Activated CD4-positive, alpha-beta memory T cell treated with anti-CD3 and anti-CD28 coated beads for 36 hours (primary cell): ENCODE data around the gene GPC3. TPM values are rescaled to one million over a fixed set of nuclear protein-coding genes. Genes with fewer than 3 reads are reported as not detected.
"Not testable (repeated sequence)": the region's sequence is repeated elsewhere in the genome, so short reads cannot be mapped to it uniquely, and the experiment has no call there.

ENCODE experiments used
- CTCF ChIA-PET: fragments of 350-600 bp; sonication (Branson Sonifier 250); formaldehyde crosslinking; loops from one replicate; lab custom pipeline; 2021; ENCODE audit warnings: antibody characterized with exemption, inconsistent platforms; lab: Charles Lee
- POLR2A ChIA-PET: fragments of 350-600 bp; sonication (Branson Sonifier 250); formaldehyde crosslinking; loops from one replicate; lab custom pipeline; 2021; ENCODE audit warnings: antibody characterized with exemption; lab: Charles Lee
- DNase-seq: peaks from one replicate; pipeline ENCODE4 v3.0.0-alpha.2; 2020
- H3K27ac Mint-ChIP-seq: one replicate; pipeline ENCODE4 v1.8.0; 2021; ENCODE audit warnings: mixed read lengths
- H3K27me3 Mint-ChIP-seq: one replicate; pipeline ENCODE4 v1.8.0; 2021; ENCODE audit warnings: mixed read lengths
- H3K36me3 Mint-ChIP-seq: one replicate; pipeline ENCODE4 v1.8.0; 2021; ENCODE audit warnings: mixed read lengths
- H3K4me1 Mint-ChIP-seq: one replicate; pipeline ENCODE4 v1.8.0; 2021; ENCODE audit warnings: low read depth, mixed read lengths
- H3K4me3 Mint-ChIP-seq: one replicate; pipeline ENCODE4 v1.8.0; 2021; ENCODE audit warnings: mild to moderate bottlenecking, mixed read lengths
- H3K9me3 Mint-ChIP-seq: one replicate; pipeline ENCODE4 v1.8.0; 2021; ENCODE audit warnings: mixed read lengths
- intact Hi-C: fragments of 100-400 bp; cut with micrococcal nuclease; formaldehyde crosslinking; loops from one replicate; pipeline ENCODE4 v1.15.1; 2023
- total RNA-seq, 2 experiments: library from RNA; stranded (reverse); gene quantifications; one replicate each; pipeline ENCODE4 v1.2.3, GENCODE V29; 2021

Gene GPC3
- total RNA-seq, 2 experiments from 2014 or later, result 0.14 to 0.39 TPM

GRCh38 chrX:133638285-133638684 is 347.1 kb downstream of the GPC3 start:
- Mint-ChIP-seq H3K9me3 (no peaks in the 10 kb centered on the region), H3K4me3 (no peak overlapping the region), H3K27me3 (no peaks in the 10 kb centered on the region), H3K36me3 (no peaks in the 10 kb centered on the region), H3K27ac (no peak overlapping the region), H3K4me1 (no peaks in the 10 kb centered on the region)
- no peak for DNase-seq
- CTCF ChIA-PET, result no interaction called here
- intact Hi-C loops, result no loop called here
- POLR2A ChIA-PET, result no interaction called here

GRCh38 chrX:133637765-133638164 is 347.6 kb downstream of the GPC3 start:
- CTCF ChIA-PET, result no interaction called here
- POLR2A ChIA-PET, result no interaction called here
- Mint-ChIP-seq H3K9me3 (no peaks in the 10 kb centered on the region), H3K4me1 (no peaks in the 10 kb centered on the region), H3K27ac (no peak overlapping the region), H3K27me3 (no peaks in the 10 kb centered on the region), H3K36me3 (no peaks in the 10 kb centered on the region), H3K4me3 (no peak overlapping the region)
- intact Hi-C loops, result no loop called here
- no peak for DNase-seq

- H3K9me3 Mint-ChIP-seq, result no peaks in the 10 kb centered on the region
- intact Hi-C loops, result no loop called here
- DNase-seq, result no peak
- no peaks in the 10 kb centered on the region for H3K4me1 Mint-ChIP-seq
- ChIA-PET POLR2A (no interaction called here), CTCF (no interaction called here)
- H3K4me3 Mint-ChIP-seq, result no peak overlapping the region
- no peak overlapping the region for H3K27ac Mint-ChIP-seq
- no peaks in the 10 kb centered on the region for H3K36me3 Mint-ChIP-seq
- H3K27me3 Mint-ChIP-seq, result no peaks in the 10 kb centered on the region
Measured at GRCh38 chrX:133636009-133636408, 349.4 kb downstream of the GPC3 start.

GRCh38 chrX:133634416-133634815 is 351.0 kb downstream of the GPC3 start:
- H3K27ac Mint-ChIP-seq, result no peak overlapping the region
- H3K36me3 Mint-ChIP-seq, result no peaks in the 10 kb centered on the region
- CTCF ChIA-PET, result no interaction called here
- intact Hi-C loops, result no loop called here
- H3K9me3 Mint-ChIP-seq, result no peaks in the 10 kb centered on the region
- no peak for DNase-seq
- H3K4me3 Mint-ChIP-seq, result no peak overlapping the region
- no peaks in the 10 kb centered on the region for H3K4me1 Mint-ChIP-seq
- no peaks in the 10 kb centered on the region for H3K27me3 Mint-ChIP-seq
- POLR2A ChIA-PET, result no interaction called here

- Mint-ChIP-seq H3K27ac (no peak overlapping the region), H3K4me3 (no peak overlapping the region), H3K27me3 (no peaks in the 10 kb centered on the region), H3K9me3 (no peaks in the 10 kb centered on the region), H3K4me1 (no peaks in the 10 kb centered on the region), H3K36me3 (no peaks in the 10 kb centered on the region)
- ChIA-PET POLR2A (no interaction called here), CTCF (no interaction called here)
- intact Hi-C loops, result no loop called here
- DNase-seq, result no peak
Measured at GRCh38 chrX:133633950-133634349, 351.4 kb downstream of the GPC3 start.

GRCh38 chrX:133633162-133633561 is 352.2 kb downstream of the GPC3 start:
- Mint-ChIP-seq H3K4me1 (no peaks in the 10 kb centered on the region), H3K36me3 (no peaks in the 10 kb centered on the region), H3K4me3 (no peak overlapping the region), H3K27ac (no peak overlapping the region), H3K9me3 (no peaks in the 10 kb centered on the region), H3K27me3 (no peaks in the 10 kb centered on the region)
- CTCF ChIA-PET, result no interaction called here
- POLR2A ChIA-PET, result no interaction called here
- intact Hi-C loops, result no loop called here
- no peak for DNase-seq

- CTCF ChIA-PET, result no interaction called here
- no peak overlapping the region for H3K27ac Mint-ChIP-seq
Measured at GRCh38 chrX:133630362-133630761, 355.0 kb downstream of the GPC3 start.

GRCh38 chrX:133627673-133628072 is 357.7 kb downstream of the GPC3 start:
- intact Hi-C loops, result no loop called here

More at GRCh38 chrX:133630362-133630761, 355.0 kb downstream of the GPC3 start:
- POLR2A ChIA-PET, result no interaction called here
- no peaks in the 10 kb centered on the region for H3K9me3 Mint-ChIP-seq
- no peaks in the 10 kb centered on the region for H3K36me3 Mint-ChIP-seq
- H3K4me1 Mint-ChIP-seq, result no peaks in the 10 kb centered on the region
- DNase-seq, result no peak
- intact Hi-C loops, result no loop called here
- H3K27me3 Mint-ChIP-seq, result no peaks in the 10 kb centered on the region
- no peak overlapping the region for H3K4me3 Mint-ChIP-seq

GRCh38 chrX:133621384-133621783 is 364.0 kb downstream of the GPC3 start:
- DNase-seq, POLR2A ChIA-PET, H3K27me3 Mint-ChIP-seq, H3K27ac Mint-ChIP-seq, intact Hi-C loops, H3K9me3 Mint-ChIP-seq, H3K36me3 Mint-ChIP-seq, H3K4me3 Mint-ChIP-seq, CTCF ChIA-PET, H3K4me1 Mint-ChIP-seq: not testable (repeated sequence)

More at GRCh38 chrX:133627673-133628072, 357.7 kb downstream of the GPC3 start:
- no peak for DNase-seq
- no peaks in the 10 kb centered on the region for H3K4me1 Mint-ChIP-seq
- no peaks in the 10 kb centered on the region for H3K36me3 Mint-ChIP-seq
- no peaks in the 10 kb centered on the region for H3K27me3 Mint-ChIP-seq
- no peak overlapping the region for H3K27ac Mint-ChIP-seq
- no peak overlapping the region for H3K4me3 Mint-ChIP-seq
- POLR2A ChIA-PET, result no interaction called here
- no peaks in the 10 kb centered on the region for H3K9me3 Mint-ChIP-seq
- CTCF ChIA-PET, result no interaction called here

- Mint-ChIP-seq H3K9me3 (peaks cover 13% of the 10 kb centered on the region), H3K36me3 (no peaks in the 10 kb centered on the region), H3K27ac (no peak overlapping the region), H3K4me3 (no peak overlapping the region), H3K4me1 (no peaks in the 10 kb centered on the region), H3K27me3 (peaks cover 2% of the 10 kb centered on the region)
- POLR2A ChIA-PET, result no interaction called here
- intact Hi-C loops, result no loop called here
- DNase-seq, result no peak
- CTCF ChIA-PET, result no interaction called here
Measured at GRCh38 chrX:133611676-133612075, 373.7 kb downstream of the GPC3 start.

- peaks cover 13% of the 10 kb centered on the region for H3K9me3 Mint-ChIP-seq
- H3K36me3 Mint-ChIP-seq, result no peaks in the 10 kb centered on the region
- POLR2A ChIA-PET, result no interaction called here
- H3K4me3 Mint-ChIP-seq, result no peak overlapping the region
- DNase-seq, result no peak
- H3K27ac Mint-ChIP-seq, result no peak overlapping the region
- CTCF ChIA-PET, result no interaction called here
- H3K27me3 Mint-ChIP-seq, result no peaks in the 10 kb centered on the region
- intact Hi-C loops, result no loop called here
- H3K4me1 Mint-ChIP-seq, result no peaks in the 10 kb centered on the region
Measured at GRCh38 chrX:133610056-133610455, 375.3 kb downstream of the GPC3 start.

GRCh38 chrX:133609166-133609565 is 376.2 kb downstream of the GPC3 start:
- no peak overlapping the region for H3K4me3 Mint-ChIP-seq
- ChIA-PET CTCF (no interaction called here), POLR2A (no interaction called here)
- peaks cover 4% of the 10 kb centered on the region for H3K9me3 Mint-ChIP-seq
- H3K27ac Mint-ChIP-seq, result no peak overlapping the region
- no peak for DNase-seq
- H3K27me3 Mint-ChIP-seq, result no peaks in the 10 kb centered on the region
- no peaks in the 10 kb centered on the region for H3K4me1 Mint-ChIP-seq
- no peaks in the 10 kb centered on the region for H3K36me3 Mint-ChIP-seq
- intact Hi-C loops, result no loop called here

- no peaks in the 10 kb centered on the region for H3K36me3 Mint-ChIP-seq
- POLR2A ChIA-PET, result no interaction called here
- no peak overlapping the region for H3K27ac Mint-ChIP-seq
Measured at GRCh38 chrX:133608406-133608805, 377.0 kb downstream of the GPC3 start.

More at GRCh38 chrX:133608406-133608805, 377.0 kb downstream of the GPC3 start:
- DNase-seq, result no peak
- CTCF ChIA-PET, result no interaction called here
- intact Hi-C loops, result no loop called here
- Mint-ChIP-seq H3K4me3 (no peak overlapping the region), H3K27me3 (no peaks in the 10 kb centered on the region), H3K4me1 (no peaks in the 10 kb centered on the region), H3K9me3 (no peaks in the 10 kb centered on the region)
